Femur (tissue), 1 donor: ENCODE results near the gene RMDN2.
"Not testable (repeated sequence)": the region's sequence is repeated elsewhere in the genome, so short reads cannot be mapped to it uniquely, and the experiment has no call there.

ENCODE experiments used
- DNase-seq: peaks from one replicate; pipeline ENCODE4 v3.0.0-alpha.2; 2017

Gene RMDN2

DNA sequence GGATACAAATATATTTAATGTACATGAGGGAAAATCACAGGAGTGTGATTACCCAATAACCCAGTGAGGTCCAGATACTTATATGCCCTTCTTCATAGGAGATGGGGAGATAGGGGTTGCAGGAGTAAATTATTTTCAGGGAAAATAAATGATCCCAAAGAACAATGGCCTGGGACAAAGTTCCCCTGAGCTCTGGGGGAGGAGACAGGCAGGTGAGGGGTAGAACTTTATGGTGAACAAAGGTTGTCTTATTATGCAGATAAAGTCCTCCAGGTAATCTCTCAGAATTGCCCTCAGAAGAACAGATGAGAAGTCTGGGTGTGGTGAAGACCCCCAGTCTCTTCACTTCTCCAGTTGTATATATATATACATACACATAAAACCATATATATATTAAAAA is 22.1 kb upstream of the RMDN2 start:
- no peak for DNase-seq

- DNase-seq, result no peak
Observed at GRCh38 chr2:37904425-37904824, 20.7 kb upstream of the RMDN2 start.

DNA sequence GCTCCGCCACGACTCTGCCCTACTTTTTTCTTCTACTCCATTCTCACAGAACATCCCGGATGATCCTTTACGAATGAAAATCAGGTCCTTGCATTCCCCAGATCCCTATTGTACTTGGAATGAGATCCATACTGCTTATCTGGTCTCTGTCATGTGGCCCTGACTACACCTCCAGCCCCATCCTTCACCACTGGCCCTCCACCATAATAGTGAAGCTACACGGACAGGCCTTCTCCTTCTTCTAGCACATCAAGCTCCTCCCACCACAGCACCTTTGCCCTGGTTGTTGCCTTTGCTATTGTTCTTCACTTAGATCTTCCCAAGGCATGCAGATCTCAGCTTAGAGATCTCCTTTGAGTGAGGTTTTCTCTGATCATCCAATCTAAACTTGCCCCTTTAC is 20.1 kb upstream of the RMDN2 start:
- DNase-seq, result no peak

DNA sequence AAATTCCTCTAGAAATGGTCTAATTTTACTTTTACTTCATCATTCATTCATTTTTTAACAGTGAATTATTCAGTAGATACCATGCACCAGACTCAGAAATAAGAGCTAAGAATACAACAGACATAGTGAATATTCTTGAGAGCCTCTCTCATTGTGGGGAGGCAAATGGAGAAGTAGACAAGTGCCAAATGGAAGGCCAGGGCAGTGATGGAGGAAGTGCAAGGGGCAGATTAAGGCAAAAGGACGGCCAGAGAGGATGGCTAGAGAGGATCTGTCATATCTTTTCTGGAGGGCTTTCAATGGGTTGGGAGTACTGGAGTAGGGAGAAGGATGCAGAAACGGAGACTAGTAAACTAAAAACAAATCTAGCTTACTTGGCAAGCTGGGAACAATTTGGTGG is 19.0 kb upstream of the RMDN2 start:
- no peak for DNase-seq

DNA sequence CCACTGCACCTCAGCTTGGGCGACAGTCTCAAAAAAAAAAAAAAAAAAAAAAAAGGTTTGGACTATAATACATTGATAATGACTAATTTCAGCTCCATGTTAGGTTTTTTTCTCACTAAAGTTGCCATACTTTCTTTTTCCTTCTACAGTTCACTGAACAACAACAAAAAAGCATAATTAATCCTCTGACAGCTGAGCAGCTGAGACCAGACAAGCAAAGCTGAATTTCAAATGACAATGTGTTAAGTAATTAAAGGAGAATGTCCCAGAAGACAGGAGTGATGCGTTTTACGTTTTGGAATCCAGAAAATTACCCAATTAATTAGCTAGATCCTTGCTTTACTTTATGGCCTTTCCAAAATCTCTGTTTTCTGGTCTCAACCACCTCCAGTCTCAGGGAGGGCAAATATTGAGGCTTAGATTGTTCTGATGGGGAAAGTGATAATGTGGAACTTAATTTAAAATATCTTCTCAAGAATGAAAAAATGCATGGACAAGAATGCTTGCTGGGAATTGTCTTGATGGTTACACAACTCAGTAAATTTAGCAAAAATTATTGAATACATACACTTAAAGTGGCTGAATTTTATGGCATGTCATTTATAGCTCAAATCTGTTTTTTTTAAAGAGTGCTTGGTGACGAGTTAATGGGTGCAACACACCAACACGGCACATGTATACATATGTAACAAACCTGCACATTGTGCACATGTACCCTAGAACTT is 17.4 kb upstream of the RMDN2 start:
- DNase-seq, result no peak

DNA sequence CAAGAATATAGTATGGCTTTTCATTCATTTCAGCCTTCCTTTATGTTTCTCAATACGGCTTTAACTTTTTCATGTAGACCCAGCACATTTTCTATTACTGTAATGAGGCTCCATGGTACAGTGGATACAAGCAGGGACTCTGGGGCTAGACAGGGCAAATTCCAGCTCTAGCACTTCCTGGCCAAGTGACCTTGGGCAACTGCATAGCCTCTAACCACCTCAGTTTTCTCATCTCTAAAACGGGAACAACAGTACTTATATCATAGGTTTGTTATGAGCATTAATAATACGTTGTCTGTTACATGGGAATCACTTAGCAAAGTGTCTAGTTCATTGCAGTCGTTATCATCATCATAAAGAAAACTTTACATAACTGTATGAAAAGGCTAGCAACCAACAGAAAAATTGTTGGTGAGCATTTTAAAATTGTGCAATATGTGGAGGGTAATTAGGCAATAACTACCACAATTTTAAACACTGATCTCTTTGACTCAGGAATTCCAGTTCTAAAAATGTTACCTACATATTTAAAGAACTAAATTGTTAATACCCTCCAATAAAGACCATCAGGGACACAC is 13.7 kb upstream of the RMDN2 start:
- no peak for DNase-seq

DNA sequence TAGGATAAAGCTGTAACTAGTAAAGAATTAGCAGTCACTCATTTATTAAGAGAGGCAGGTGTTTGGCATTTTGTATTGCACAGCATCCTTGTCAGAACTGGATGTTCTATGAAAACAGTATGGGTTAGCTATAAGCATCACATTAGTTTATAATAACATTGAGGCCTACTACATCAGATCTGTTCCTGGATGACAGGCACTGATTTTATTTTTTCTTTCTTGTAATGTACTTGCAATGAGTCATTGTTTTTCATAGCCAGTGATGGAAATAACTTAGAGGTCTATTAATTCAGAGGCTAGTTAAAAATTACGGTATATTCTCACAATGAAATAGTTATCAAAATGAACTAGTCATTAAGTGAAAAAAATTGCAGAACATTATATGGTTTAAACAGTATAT is 13.0 kb upstream of the RMDN2 start:
- no peak for DNase-seq

DNA sequence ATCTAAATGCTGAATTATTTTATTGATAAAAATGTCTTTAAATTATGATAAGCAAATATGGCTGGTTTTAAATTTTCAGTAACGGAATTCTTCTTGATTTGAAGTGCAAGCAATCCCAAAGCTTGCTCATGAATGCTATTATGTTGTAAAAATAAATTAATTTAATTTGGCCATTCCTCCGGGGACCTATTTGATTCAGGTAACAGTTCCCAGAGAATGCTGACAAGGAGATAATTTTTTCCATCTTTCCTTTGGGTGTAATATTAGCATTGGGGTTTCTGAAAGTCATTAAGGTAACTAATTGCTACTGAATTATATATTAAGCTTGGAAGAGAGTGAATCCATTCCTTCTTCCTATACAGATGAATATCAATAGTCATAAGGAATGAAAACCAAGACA is 12.5 kb upstream of the RMDN2 start:
- no peak for DNase-seq

DNA sequence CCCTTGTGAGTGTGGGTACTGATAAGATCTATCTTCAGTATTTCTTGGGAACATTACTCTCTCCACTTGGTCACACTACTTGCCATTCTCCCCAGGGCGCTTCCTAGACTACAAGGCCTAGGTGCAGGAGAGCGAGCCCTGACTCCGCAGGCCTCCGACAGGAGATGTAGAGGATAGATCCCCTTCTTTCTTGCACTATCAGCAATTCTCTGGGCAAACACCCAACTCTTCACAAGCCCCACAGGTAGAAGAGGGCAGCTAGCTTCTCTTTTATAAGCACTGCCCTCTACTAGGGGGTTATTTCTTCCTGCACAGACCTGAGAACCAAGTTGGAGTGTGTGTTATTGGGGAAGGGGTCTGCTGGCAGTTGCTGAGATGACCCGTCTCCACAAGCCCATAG is 10.7 kb upstream of the RMDN2 start:
- DNase-seq, result no peak

DNA sequence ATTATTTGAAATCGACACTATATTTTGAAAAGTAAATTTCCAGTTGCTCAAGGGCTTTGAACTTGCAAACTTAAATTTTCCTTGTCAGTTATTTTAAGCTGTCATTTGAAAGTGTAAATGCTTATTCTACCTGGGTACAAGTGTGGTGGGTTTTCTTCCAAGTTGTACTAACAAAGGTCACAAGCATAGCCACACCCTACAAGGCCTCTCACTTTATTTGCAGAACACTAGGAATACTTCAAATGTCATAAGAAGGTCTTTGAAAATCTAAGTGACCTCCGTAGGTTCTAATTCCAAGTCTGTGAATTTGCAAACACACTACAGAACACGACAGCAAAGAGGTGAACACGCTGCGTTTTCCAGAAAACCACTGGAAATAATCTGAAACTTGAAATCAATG is 9.3 kb upstream of the RMDN2 start:
- no peak for DNase-seq

GRCh38 chr2:37916512-37917082 is 8.5 kb upstream of the RMDN2 start:
- peak; percentile 43 for DNase-seq

DNA sequence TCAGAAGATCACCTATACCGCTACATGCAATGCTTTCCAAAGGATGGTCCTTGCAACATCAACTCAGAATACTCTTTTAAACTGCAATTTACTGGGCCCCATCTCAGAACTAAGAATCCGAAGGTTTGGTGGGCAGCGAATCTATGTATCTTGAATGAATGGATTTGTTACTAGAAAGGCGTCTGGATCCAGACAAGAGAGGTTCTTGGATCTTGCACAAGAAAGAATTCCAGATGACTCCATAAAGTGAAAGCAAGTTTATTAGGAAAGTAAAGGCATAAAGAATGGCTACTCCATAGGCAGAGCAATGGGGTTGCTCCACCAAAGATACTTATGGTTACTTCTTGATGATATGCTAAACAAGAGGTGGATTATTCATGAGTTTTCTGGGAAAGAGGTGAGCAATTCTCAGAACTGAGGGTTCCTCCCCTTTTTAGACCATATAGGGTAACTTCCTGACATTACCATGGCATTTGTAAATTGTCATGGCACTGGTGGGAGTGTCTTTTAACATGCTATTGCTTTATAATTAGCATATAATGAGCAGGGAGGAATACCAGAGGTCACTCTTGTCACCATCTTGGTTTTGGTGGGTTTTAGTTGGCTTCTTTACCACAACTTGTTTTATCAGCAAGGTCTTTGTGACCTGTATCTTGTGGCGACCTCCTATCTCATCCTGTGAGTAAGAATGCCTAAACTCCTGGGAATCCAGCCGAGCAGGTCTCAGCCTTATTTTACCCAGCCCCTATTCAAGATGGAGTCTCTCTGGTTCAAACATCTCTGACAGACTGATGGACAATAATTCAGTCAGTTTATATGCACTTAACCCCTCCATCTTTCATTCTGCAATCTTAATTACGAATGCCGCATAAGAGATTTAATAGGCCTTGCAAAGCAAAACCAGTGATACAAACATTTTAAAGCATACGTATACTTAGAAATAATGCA is 7.5 kb upstream of the RMDN2 start:
- no peak for DNase-seq

GRCh38 chr2:37918742-37919186 is 6.3 kb upstream of the RMDN2 start:
- DNase-seq, result no peak

DNA sequence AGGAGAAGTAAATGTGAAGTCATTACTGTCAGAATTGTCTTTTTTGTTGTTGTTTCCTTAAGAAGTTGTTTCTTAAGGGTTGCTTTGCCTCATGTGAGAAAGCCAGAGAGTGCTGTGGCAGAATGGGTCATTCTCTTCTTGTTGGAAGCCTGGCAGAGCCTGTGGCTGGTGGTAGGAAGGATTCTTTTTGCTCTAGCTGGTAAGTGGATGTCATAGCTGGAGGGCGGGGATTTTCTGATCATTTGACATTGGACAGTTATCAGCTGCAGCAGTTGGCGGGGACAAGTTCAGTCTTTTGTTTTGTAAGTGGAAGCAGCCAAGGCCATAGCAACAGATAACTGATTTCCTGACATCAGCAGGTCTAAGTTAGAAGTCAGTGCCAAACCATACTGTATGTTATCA is 5.5 kb upstream of the RMDN2 start:
- no peak for DNase-seq

- DNase-seq, result no peak
Observed at GRCh38 chr2:37920570-37920969, 4.5 kb upstream of the RMDN2 start.

- DNase-seq, result no peak
Observed at GRCh38 chr2:37921781-37922180, 3.3 kb upstream of the RMDN2 start.

GRCh38 chr2:37923308-37924055 is 1.6 kb upstream of the RMDN2 start:
- DNase-seq, result no peak

GRCh38 chr2:37926635-37927034 is 1.5 kb downstream of the RMDN2 start:
- no peak for DNase-seq

DNA sequence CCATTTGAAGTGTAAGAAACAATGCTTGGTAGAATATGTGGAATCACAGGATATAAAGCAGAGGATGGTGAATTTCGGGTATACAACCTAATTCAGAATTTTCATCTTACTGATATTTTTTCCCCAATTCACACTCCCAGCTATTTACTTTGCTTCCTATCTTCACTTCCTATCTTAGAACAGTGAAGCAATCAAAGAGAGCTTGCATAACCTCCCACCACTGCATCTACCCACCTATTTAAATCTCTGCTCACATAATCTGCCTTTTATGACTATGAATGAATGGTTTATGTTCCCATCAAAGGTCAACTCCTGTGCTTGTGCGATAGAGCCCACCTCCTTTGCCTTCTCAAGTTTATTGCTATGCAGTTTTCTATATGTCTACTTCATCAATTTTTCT is 3.3 kb downstream of the RMDN2 start:
- DNase-seq, result no peak

DNA sequence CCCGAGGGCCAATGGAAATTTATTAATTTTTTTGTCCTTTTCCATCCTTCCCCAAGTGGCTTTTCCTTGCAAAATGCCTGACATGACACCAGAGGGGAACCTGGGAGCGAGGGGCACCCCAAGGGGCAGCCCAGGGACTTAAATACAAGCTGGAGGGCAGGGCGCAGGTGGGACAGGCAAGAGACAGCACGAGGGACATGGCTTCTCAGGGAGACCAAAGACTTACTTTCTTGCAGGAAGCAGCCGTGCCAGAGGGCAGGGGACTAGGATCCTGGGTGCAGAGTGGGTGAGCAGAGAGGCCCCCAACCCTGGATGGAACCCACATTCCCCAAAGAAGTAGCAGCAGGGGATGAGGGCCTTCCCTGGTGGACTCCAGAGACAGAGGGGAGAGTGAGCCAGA is 5.3 kb downstream of the RMDN2 start:
- DNase-seq, result not testable (repeated sequence)

GRCh38 chr2:37932873-37933272 is 7.8 kb downstream of the RMDN2 start:
- DNase-seq, result not testable (repeated sequence)
